Activated CD4-positive, alpha-beta memory T cell treated with anti-CD3 and anti-CD28 coated beads for 36 hours (primary cell): ENCODE data around the gene COL3A1. TPM values are rescaled to one million over a fixed set of nuclear protein-coding genes. Genes with fewer than 3 reads are reported as not detected.

Source experiments
- CTCF ChIA-PET: fragments of 350-600 bp; sonication (Branson Sonifier 250); formaldehyde crosslinking; loops from one replicate; lab custom pipeline; 2021; ENCODE audit warnings: antibody characterized with exemption, inconsistent platforms; lab: Charles Lee
- POLR2A ChIA-PET: fragments of 350-600 bp; sonication (Branson Sonifier 250); formaldehyde crosslinking; loops from one replicate; lab custom pipeline; 2021; ENCODE audit warnings: antibody characterized with exemption; lab: Charles Lee
- DNase-seq: peaks from one replicate; pipeline ENCODE4 v3.0.0-alpha.2; 2020
- H3K27ac Mint-ChIP-seq: one replicate; pipeline ENCODE4 v1.8.0; 2021; ENCODE audit warnings: mixed read lengths
- H3K27me3 Mint-ChIP-seq: one replicate; pipeline ENCODE4 v1.8.0; 2021; ENCODE audit warnings: mixed read lengths
- H3K36me3 Mint-ChIP-seq: one replicate; pipeline ENCODE4 v1.8.0; 2021; ENCODE audit warnings: mixed read lengths
- H3K4me1 Mint-ChIP-seq: one replicate; pipeline ENCODE4 v1.8.0; 2021; ENCODE audit warnings: low read depth, mixed read lengths
- H3K4me3 Mint-ChIP-seq: one replicate; pipeline ENCODE4 v1.8.0; 2021; ENCODE audit warnings: mild to moderate bottlenecking, mixed read lengths
- H3K9me3 Mint-ChIP-seq: one replicate; pipeline ENCODE4 v1.8.0; 2021; ENCODE audit warnings: mixed read lengths
- intact Hi-C: fragments of 100-400 bp; cut with micrococcal nuclease; formaldehyde crosslinking; loops from one replicate; pipeline ENCODE4 v1.15.1; 2023
- total RNA-seq, 2 experiments: library from RNA; stranded (reverse); gene quantifications; one replicate each; pipeline ENCODE4 v1.2.3, GENCODE V29; 2021

Gene COL3A1
- total RNA-seq, 2 experiments from 2014 or later = not detected

GRCh38 chr2:189037518-189037917 is 63.3 kb downstream of the COL3A1 start:
- Mint-ChIP-seq H3K9me3 (no peaks in the 10 kb centered on the region), H3K27ac (no peak overlapping the region), H3K36me3 (no peaks in the 10 kb centered on the region), H3K4me1 (peaks cover 3% of the 10 kb centered on the region), H3K27me3 (no peaks in the 10 kb centered on the region), H3K4me3 (no peak overlapping the region)
- ChIA-PET POLR2A (no interaction called here), CTCF (no interaction called here)
- DNase-seq = no peak
- intact Hi-C loops = no loop called here

- H3K9me3 Mint-ChIP-seq = no peaks in the 10 kb centered on the region
- no peak overlapping the region for H3K27ac Mint-ChIP-seq
- no peaks in the 10 kb centered on the region for H3K36me3 Mint-ChIP-seq
- DNase-seq = no peak
- intact Hi-C loops = no loop called here
- H3K4me1 Mint-ChIP-seq = no peaks in the 10 kb centered on the region
- ChIA-PET CTCF (no interaction called here), POLR2A (no interaction called here)
- H3K4me3 Mint-ChIP-seq = no peak overlapping the region
- no peaks in the 10 kb centered on the region for H3K27me3 Mint-ChIP-seq
These were observed 71.7 kb downstream of the COL3A1 start for GRCh38 chr2:189045836-189046235.

GRCh38 chr2:189046320-189046719 is 72.1 kb downstream of the COL3A1 start:
- no peaks in the 10 kb centered on the region for H3K9me3 Mint-ChIP-seq
- ChIA-PET CTCF (no interaction called here), POLR2A (no interaction called here)
- no peaks in the 10 kb centered on the region for H3K27me3 Mint-ChIP-seq
- DNase-seq = no peak
- H3K4me1 Mint-ChIP-seq = no peaks in the 10 kb centered on the region
- intact Hi-C loops = no loop called here
- H3K36me3 Mint-ChIP-seq = no peaks in the 10 kb centered on the region
- H3K27ac Mint-ChIP-seq = no peak overlapping the region
- no peak overlapping the region for H3K4me3 Mint-ChIP-seq

GRCh38 chr2:189047171-189047888 is 73.2 kb downstream of the COL3A1 start:
- H3K4me1 Mint-ChIP-seq = no peaks in the 10 kb centered on the region
- intact Hi-C loops = no loop called here
- H3K36me3 Mint-ChIP-seq = no peaks in the 10 kb centered on the region
- H3K9me3 Mint-ChIP-seq = no peaks in the 10 kb centered on the region
- no peak overlapping the region for H3K27ac Mint-ChIP-seq
- ChIA-PET POLR2A (no interaction called here), CTCF (no interaction called here)
- DNase-seq = no peak
- H3K27me3 Mint-ChIP-seq = no peaks in the 10 kb centered on the region
- H3K4me3 Mint-ChIP-seq = no peak overlapping the region

GRCh38 chr2:189048189-189048588 is 74.0 kb downstream of the COL3A1 start:
- CTCF ChIA-PET = no interaction called here
- Mint-ChIP-seq H3K27ac (no peak overlapping the region), H3K9me3 (no peaks in the 10 kb centered on the region), H3K4me3 (no peak overlapping the region), H3K4me1 (no peaks in the 10 kb centered on the region), H3K27me3 (no peaks in the 10 kb centered on the region), H3K36me3 (no peaks in the 10 kb centered on the region)
- no peak for DNase-seq
- intact Hi-C loops = no loop called here
- POLR2A ChIA-PET = no interaction called here

- ChIA-PET POLR2A (no interaction called here), CTCF (interaction anchor here (0.6 to 0.7 kb wide), 2 partner anchors 20 to 44 kb away, joined by 3 read pairs; no protein-coding TSS in a partner anchor)
- H3K36me3 Mint-ChIP-seq = no peaks in the 10 kb centered on the region
- no peaks in the 10 kb centered on the region for H3K9me3 Mint-ChIP-seq
- no peaks in the 10 kb centered on the region for H3K4me1 Mint-ChIP-seq
- H3K27me3 Mint-ChIP-seq = no peaks in the 10 kb centered on the region
- intact Hi-C loops = no loop called here
- DNase-seq = no peak
- no peak overlapping the region for H3K4me3 Mint-ChIP-seq
- H3K27ac Mint-ChIP-seq = no peak overlapping the region
These were observed 75.6 kb downstream of the COL3A1 start for GRCh38 chr2:189049709-189050164.

- no peak for DNase-seq
- Mint-ChIP-seq H3K27ac (no peak overlapping the region), H3K4me1 (no peaks in the 10 kb centered on the region), H3K4me3 (no peak overlapping the region), H3K27me3 (no peaks in the 10 kb centered on the region), H3K9me3 (no peaks in the 10 kb centered on the region), H3K36me3 (no peaks in the 10 kb centered on the region)
- intact Hi-C loops = no loop called here
- ChIA-PET CTCF (interaction anchor here (0.6 to 0.7 kb wide), 2 partner anchors 20 to 44 kb away, joined by 3 read pairs; no protein-coding TSS in a partner anchor), POLR2A (no interaction called here)
These were observed 76.1 kb downstream of the COL3A1 start for GRCh38 chr2:189050165-189050712.

- intact Hi-C loops = no loop called here
- CTCF ChIA-PET = no interaction called here
These were observed 82.3 kb downstream of the COL3A1 start for GRCh38 chr2:189056200-189057106.

GRCh38 chr2:189057316-189057715 is 83.1 kb downstream of the COL3A1 start:
- CTCF ChIA-PET = no interaction called here
- H3K36me3 Mint-ChIP-seq = no peaks in the 10 kb centered on the region
- POLR2A ChIA-PET = no interaction called here
- H3K27me3 Mint-ChIP-seq = no peaks in the 10 kb centered on the region
- DNase-seq = no peak
- no peak overlapping the region for H3K27ac Mint-ChIP-seq
- H3K4me3 Mint-ChIP-seq = no peak overlapping the region
- intact Hi-C loops = no loop called here
- H3K4me1 Mint-ChIP-seq = no peaks in the 10 kb centered on the region
- no peaks in the 10 kb centered on the region for H3K9me3 Mint-ChIP-seq

More at GRCh38 chr2:189056200-189057106, 82.3 kb downstream of the COL3A1 start:
- no peaks in the 10 kb centered on the region for H3K4me1 Mint-ChIP-seq
- no peaks in the 10 kb centered on the region for H3K27me3 Mint-ChIP-seq
- POLR2A ChIA-PET = no interaction called here
- no peak overlapping the region for H3K4me3 Mint-ChIP-seq
- H3K9me3 Mint-ChIP-seq = no peaks in the 10 kb centered on the region
- H3K36me3 Mint-ChIP-seq = no peaks in the 10 kb centered on the region
- no peak for DNase-seq
- H3K27ac Mint-ChIP-seq = no peak overlapping the region

GRCh38 chr2:189060096-189060642 is 86.0 kb downstream of the COL3A1 start:
- Mint-ChIP-seq H3K4me3 (no peak overlapping the region), H3K27me3 (no peaks in the 10 kb centered on the region), H3K27ac (no peak overlapping the region), H3K4me1 (no peaks in the 10 kb centered on the region), H3K36me3 (no peaks in the 10 kb centered on the region), H3K9me3 (no peaks in the 10 kb centered on the region)
- ChIA-PET POLR2A (no interaction called here), CTCF (no interaction called here)
- DNase-seq = no peak
- intact Hi-C loops = no loop called here
